Measurements from ENCODE around the gene ALAS1. TPM values are rescaled to one million over a fixed set of nuclear protein-coding genes. Genes with fewer than 3 reads are reported as not detected.

ALAS1 gene
- total and polyA plus RNA-seq, 2 of the 13 experiments (the other 11 are each of a cell fraction or from before 2014, with no cell fraction given) = 36.0 to 43.2 TPM

DNA sequence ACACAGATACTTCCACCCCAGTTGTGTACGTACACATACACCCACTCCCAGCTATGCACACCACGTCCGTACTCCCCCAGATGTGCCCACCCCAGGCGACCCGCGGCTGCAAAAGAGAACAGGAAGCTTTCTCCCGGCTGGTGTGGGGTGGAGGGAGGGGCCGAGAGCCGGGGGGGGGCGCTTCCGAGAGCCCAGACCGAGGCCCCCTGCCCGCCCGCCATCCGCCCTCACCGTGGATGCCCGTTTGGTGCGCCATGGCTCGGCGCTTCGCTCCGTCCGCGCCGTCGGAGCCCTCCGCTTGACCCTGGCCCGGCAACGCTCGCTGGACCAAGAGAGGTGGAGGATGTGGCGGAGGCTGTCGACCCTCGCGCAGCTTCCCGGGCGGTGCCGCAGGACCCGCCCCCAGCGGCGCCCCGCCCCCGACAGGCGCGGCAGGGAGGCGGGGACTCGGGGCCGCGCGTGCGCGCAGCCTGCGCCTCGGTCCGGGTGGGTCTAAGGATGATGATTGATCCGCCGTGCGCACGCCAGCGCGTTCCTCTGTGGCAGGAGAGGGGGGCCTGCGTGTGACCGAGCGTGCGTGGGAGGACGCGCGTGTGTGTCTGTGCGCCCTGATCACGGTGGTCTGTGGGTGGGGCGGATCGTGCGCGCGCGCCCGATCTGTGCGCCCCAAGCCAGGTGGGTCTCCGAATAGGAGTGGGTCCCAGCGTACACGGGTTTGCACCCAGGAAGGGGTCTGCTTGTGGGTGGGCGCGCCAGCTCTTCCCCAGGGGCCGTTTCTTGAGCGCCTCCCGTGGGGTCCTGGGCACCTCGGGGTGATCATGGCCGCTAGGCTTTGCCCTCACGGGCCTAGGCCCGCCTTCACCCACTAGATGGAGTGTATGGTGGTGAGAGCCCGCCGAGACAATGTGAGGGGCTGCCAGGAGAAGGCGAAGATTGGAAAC, 41.1 kb downstream of the ALAS1 start, which contains the start of gene TWF2 (continued):
- TF ChIP-seq SATB2 (CRISPR knock-in tag; IDR thresholded peaks at IDR 0.05) (no peak), ZSCAN12 (CRISPR knock-in tag; IDR thresholded peaks at IDR 0.05) (no peak), XRCC5 (optimal IDR thresholded peaks at IDR 0.05; ENCODE audit: low read length) (no peak), ATF7 (IDR thresholded peaks at IDR 0.05) (no peak), ATF7 (CRISPR knock-in tag; IDR thresholded peaks at IDR 0.05) (no peak), SMAD3 (CRISPR knock-in tag; IDR thresholded peaks at IDR 0.05) (0 out of 2 replicates have a peak, but pooled peaks have one; percentile 0), JUN (CRISPR knock-in tag; IDR thresholded peaks at IDR 0.05) (no peak), ATM (IDR thresholded peaks at IDR 0.05; ENCODE audit: borderline replicate concordance) (no peak), ZBTB21 (CRISPR knock-in tag; IDR thresholded peaks at IDR 0.05) (0 out of 2 replicates have a peak, but pooled peaks have one; percentile 8), HDAC2 (CRISPR knock-in tag; IDR thresholded peaks at IDR 0.05) (no peak), RXRA (CRISPR knock-in tag; IDR thresholded peaks at IDR 0.05) (peak; percentile 19; the same call in 1 of the 2 replicates), ZNF569 (CRISPR knock-in tag; IDR thresholded peaks at IDR 0.05; ENCODE audit: borderline replicate concordance) (no peak), CCAR2 (optimal IDR thresholded peaks at IDR 0.05; ENCODE audit: low read depth, low read length) (no peak), FOXC1 (CRISPR knock-in tag; IDR thresholded peaks at IDR 0.05; ENCODE audit: borderline replicate concordance) (peak; percentile 72; the same call in 1 of the 2 replicates), KLF6 (CRISPR knock-in tag; IDR thresholded peaks at IDR 0.05) (no peak), HNRNPH1 (optimal IDR thresholded peaks at IDR 0.05; ENCODE audit: low read depth, low read length) (no peak), ZNF556 (CRISPR knock-in tag; IDR thresholded peaks at IDR 0.05; ENCODE audit: borderline replicate concordance) (no peak), ZNF501 (CRISPR knock-in tag; IDR thresholded peaks at IDR 0.05) (peak; percentile 17), ZNF577 (CRISPR knock-in tag; IDR thresholded peaks at IDR 0.05; ENCODE audit: borderline replicate concordance, low read depth) (no peak), SSRP1 (CRISPR knock-in tag; IDR thresholded peaks at IDR 0.05) (0 out of 2 replicates have a peak, but pooled peaks have one; percentile 25), AKAP8 (CRISPR knock-in tag; IDR thresholded peaks at IDR 0.05) (no peak), KLF15 (CRISPR knock-in tag; IDR thresholded peaks at IDR 0.05; ENCODE audit: borderline replicate concordance) (0 out of 2 replicates have a peak, but pooled peaks have one; percentile 48), ZNF264 (CRISPR knock-in tag; IDR thresholded peaks at IDR 0.05) (no peak), ZNF383 (CRISPR knock-in tag; IDR thresholded peaks at IDR 0.05; ENCODE audit: borderline replicate concordance) (no peak), PITX1 (CRISPR knock-in tag; IDR thresholded peaks at IDR 0.05) (0 out of 2 replicates have a peak, but pooled peaks have one; percentile 44), ELF1 (CRISPR knock-in tag; IDR thresholded peaks at IDR 0.05) (no peak), DNMT1 (CRISPR knock-in tag; IDR thresholded peaks at IDR 0.05) (peak; percentile 72; the same call in 1 of the 2 replicates)
- TF ChIP-seq, protein P1, sequence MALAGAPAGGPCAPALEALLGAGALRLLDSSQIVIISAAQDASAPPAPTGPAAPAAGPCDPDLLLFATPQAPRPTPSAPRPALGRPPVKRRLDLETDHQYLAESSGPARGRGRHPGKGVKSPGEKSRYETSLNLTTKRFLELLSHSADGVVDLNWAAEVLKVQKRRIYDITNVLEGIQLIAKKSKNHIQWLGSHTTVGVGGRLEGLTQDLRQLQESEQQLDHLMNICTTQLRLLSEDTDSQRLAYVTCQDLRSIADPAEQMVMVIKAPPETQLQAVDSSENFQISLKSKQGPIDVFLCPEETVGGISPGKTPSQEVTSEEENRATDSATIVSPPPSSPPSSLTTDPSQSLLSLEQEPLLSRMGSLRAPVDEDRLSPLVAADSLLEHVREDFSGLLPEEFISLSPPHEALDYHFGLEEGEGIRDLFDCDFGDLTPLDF (CRISPR knock-in tag; IDR thresholded peaks at IDR 0.05) = peak; percentile 38; the same call in 1 of the 2 replicates
- TF ChIP-seq, protein P2, sequence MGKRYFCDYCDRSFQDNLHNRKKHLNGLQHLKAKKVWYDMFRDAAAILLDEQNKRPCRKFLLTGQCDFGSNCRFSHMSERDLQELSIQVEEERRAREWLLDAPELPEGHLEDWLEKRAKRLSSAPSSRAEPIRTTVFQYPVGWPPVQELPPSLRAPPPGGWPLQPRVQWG (CRISPR knock-in tag; IDR thresholded peaks at IDR 0.05; ENCODE audit: borderline replicate concordance, low read depth) = no peak
- TF ChIP-seq, protein P3, sequence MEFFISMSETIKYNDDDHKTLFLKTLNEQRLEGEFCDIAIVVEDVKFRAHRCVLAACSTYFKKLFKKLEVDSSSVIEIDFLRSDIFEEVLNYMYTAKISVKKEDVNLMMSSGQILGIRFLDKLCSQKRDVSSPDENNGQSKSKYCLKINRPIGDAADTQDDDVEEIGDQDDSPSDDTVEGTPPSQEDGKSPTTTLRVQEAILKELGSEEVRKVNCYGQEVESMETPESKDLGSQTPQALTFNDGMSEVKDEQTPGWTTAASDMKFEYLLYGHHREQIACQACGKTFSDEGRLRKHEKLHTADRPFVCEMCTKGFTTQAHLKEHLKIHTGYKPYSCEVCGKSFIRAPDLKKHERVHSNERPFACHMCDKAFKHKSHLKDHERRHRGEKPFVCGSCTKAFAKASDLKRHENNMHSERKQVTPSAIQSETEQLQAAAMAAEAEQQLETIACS (CRISPR knock-in tag; IDR thresholded peaks at IDR 0.05) = peak; percentile 84

All from HepG2 (cell line).